ENCODE results near the gene NRCAM.

DNA sequence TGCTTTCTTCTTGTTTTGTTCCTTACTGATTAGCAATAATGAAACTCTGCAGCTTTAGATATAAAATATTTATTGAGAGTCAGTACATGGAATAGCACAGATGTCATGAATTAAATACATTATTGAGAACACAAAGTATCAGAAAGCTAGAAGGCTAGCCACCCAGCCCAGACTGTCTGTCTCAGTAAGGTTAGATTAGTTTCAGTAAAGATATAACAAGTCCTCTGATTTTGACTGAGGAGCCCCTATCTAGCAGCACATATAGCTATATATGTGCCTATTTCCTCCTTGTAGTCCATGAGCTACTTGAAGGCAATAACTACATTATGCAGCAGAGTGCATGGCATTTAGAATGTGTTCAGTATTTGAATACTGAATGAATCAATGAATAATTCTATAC is 81.3 kb downstream of the NRCAM start:
- TF ChIP-seq, protein P1, sequence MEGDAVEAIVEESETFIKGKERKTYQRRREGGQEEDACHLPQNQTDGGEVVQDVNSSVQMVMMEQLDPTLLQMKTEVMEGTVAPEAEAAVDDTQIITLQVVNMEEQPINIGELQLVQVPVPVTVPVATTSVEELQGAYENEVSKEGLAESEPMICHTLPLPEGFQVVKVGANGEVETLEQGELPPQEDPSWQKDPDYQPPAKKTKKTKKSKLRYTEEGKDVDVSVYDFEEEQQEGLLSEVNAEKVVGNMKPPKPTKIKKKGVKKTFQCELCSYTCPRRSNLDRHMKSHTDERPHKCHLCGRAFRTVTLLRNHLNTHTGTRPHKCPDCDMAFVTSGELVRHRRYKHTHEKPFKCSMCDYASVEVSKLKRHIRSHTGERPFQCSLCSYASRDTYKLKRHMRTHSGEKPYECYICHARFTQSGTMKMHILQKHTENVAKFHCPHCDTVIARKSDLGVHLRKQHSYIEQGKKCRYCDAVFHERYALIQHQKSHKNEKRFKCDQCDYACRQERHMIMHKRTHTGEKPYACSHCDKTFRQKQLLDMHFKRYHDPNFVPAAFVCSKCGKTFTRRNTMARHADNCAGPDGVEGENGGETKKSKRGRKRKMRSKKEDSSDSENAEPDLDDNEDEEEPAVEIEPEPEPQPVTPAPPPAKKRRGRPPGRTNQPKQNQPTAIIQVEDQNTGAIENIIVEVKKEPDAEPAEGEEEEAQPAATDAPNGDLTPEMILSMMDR (optimal IDR thresholded peaks at IDR 0.05 in 1 of 3, IDR thresholded peaks at IDR 0.05 in 1 of 3, conservative IDR thresholded peaks at IDR 0.05 in 1 of 3; ENCODE audit: extremely low read depth in 1 of 3, insufficient read depth in 2 of 3, low read length in 3 of 3), result no peak
- no peak for TF ChIP-seq EZH2 (IDR thresholded peaks at IDR 0.05; ENCODE audit: low read length)

Measured in keratinocyte (primary cell).